GM12891 (cell line): ENCODE measurements around the gene CRTC3.
"Not testable (repeated sequence)": the region's sequence is repeated elsewhere in the genome, so short reads cannot be mapped to it uniquely, and the experiment has no call there.

Source experiments
- DNase-seq: peaks from one replicate; pipeline ENCODE4 v3.0.0; 2011; ENCODE audit warnings: low spot score; ENCODE audit not compliant: insufficient read length
- FAIRE-seq: peaks from 2 replicates; lab custom pipeline; 2011; peaks lifted over from hg19 to GRCh38; lab: Jason Lieb, UNC
- PAX5 ChIP-seq: IDR thresholded peaks from 2 replicates; pipeline ENCODE4 v1.6.1; 2011; ENCODE audit warnings: low read length, moderate library complexity, mild to moderate bottlenecking; ENCODE audit not compliant: insufficient read depth, severe bottlenecking
- POLR2A ChIP-seq: IDR thresholded peaks from 2 replicates; pipeline ENCODE4 v1.6.1; 2011; ENCODE audit warnings: low read depth, low read length, control low read depth
- POLR2AphosphoS5 ChIP-seq: IDR thresholded peaks from 2 replicates; pipeline ENCODE4 v1.6.1; 2011; ENCODE audit warnings: low read depth, low read length, control low read depth
- POU2F2 ChIP-seq: IDR thresholded peaks from 2 replicates; pipeline ENCODE4 v1.6.1; 2011; ENCODE audit warnings: low read depth, mild to moderate bottlenecking, control low read depth, low read length, moderate library complexity
- SPI1 ChIP-seq: IDR thresholded peaks from 2 replicates; pipeline ENCODE4 v1.6.1; 2011; ENCODE audit warnings: low read depth, low read length, control low read depth
- TAF1 ChIP-seq: IDR thresholded peaks from 2 replicates; pipeline ENCODE4 v1.6.1; 2011; ENCODE audit warnings: low read depth, low read length, control low read depth

The CRTC3 gene

DNA sequence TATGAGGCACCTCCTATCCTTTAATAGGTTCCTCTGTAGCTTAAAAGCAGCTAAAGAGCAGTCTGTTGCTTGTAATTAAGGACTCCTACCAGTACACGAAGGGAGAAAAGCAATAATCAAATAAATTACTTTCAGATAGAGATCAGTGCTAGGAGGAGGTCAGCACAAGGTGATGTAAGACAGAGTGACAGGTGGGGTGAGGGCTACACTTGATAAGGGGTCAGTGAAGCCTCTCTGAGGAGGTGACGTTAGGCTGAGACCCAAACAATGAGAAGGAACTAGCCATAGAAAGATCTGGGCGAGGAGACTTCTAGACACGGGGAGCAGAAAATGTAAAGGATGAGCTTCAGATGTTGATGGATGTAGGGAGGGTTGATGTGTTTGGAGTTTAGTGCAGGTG is 129.8 kb downstream of the CRTC3 start:
- FAIRE-seq (peak; percentile 35), DNase-seq (no peak)
- TF ChIP-seq SPI1: no peak
- TF ChIP-seq POLR2A: no peak
- TF ChIP-seq PAX5: no peak
- no peak for TF ChIP-seq TAF1

DNA sequence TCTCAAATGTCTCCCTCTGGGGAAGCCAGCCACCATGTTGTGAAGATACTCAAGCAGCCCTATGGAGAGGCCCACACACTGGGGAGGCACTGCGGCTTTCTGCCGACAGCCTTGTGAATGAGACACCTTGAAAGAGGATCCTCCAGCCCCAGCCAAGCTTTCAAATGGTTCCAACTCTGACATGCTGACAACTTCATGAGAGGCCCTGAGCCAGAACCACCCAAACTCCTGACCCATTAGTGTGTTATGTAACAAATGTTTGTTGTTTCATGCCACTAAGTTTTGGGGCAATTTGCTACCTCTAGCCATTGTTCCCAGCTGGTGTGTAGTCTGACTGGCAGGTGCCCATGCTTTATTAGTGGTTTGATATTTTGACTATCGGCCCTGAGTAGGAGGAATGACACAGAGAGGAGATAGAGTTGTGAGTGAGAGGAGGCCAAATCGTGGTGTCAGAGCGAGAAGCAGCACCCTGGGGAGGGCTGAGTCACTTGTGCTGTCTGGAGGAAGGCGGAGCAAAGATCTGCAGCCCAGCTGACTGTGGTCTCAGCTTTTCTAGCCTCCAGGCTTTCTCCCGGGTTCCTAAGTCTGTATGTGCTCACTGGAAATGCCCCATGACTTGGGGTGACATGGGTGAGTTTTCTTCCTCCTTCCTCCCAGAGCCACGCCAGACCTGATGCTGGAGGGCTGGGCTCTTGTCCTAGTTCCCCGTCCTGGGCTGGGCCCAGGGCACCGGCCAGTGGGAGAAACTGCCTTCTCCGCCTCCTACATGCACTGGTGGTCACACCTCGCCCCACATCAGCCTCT is 130.7 kb downstream of the CRTC3 start:
- TF ChIP-seq PAX5 (no peak), POLR2A (peak; percentile 87), POU2F2 (peak; percentile 71; the same call in 1 of the 2 replicates), POLR2AphosphoS5 (peak; percentile 85; the same call in 1 of the 2 replicates), TAF1 (peak; percentile 90)
- DNase-seq: peak; percentile 52
- FAIRE-seq: peak; percentile 91

DNA sequence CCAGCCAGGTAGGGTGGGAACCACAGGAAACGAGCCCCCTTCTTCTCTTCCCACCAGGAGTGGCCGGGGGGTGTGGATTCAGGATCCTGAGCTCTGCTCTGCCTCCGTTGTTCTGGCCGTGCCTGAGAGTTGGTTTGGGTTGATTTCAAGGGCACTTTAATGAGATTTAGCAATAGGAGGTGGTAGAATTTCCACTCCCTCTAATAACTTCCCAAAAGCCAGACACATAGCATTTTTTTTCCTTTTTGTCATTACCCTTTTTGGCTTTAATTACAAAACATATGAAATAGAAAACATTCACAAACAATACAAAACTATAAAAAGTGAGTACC is 131.2 kb downstream of the CRTC3 start:
- not testable (repeated sequence) for DNase-seq, FAIRE-seq

DNA sequence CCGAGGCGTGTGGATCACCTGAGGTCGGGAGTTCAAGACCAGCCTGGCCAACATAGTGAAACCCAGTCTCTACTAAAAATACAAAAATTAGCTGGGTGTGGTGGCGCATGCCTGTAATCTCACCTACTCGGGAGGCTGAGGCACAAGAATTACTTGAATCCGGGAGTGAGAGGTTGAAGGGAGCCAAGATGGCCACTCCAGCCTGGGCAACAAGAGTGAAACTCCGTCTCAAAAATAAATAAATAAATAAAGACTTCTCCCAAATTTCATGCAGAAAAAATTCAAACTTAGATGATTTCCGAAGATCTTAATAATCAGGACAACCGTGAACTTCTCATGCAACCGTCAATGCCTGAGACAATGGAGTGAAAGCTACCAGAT is 134.3 kb downstream of the CRTC3 start:
- FAIRE-seq, DNase-seq: not testable (repeated sequence)
- TF ChIP-seq POLR2AphosphoS5: peak; percentile 18; the same call in 1 of the 2 replicates

DNA sequence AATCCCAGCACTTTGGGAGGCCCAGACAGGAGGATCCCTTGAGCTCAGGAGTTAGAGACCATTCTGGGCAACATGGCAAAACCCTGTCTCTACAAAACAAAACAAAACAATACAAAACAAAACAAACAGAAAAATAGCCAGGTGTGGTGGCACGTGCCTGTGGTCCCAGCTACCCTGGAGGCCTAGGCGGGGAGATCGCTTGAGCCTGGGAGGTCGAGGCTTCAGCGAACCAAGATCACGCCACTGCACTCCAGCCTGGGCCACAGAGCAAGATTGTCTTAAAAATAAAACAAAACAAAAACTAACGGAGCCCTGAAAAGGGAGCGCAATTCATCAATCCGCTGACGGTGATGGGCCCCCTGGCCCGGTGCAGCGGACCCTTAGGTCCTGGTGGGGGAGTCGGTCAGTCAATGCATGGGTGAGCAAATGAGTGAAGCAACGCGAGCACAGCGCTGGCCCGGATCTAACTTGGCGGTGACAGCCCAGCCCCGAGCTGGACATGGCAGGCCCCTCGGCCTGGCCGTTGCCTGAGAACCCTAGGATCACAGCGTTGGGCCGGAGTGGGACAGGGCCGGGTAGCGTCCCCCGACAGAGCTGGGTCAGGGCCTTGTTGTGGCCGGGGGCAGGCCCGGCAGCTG is 135.0 kb downstream of the CRTC3 start:
- peak; percentile 60 for FAIRE-seq

DNA sequence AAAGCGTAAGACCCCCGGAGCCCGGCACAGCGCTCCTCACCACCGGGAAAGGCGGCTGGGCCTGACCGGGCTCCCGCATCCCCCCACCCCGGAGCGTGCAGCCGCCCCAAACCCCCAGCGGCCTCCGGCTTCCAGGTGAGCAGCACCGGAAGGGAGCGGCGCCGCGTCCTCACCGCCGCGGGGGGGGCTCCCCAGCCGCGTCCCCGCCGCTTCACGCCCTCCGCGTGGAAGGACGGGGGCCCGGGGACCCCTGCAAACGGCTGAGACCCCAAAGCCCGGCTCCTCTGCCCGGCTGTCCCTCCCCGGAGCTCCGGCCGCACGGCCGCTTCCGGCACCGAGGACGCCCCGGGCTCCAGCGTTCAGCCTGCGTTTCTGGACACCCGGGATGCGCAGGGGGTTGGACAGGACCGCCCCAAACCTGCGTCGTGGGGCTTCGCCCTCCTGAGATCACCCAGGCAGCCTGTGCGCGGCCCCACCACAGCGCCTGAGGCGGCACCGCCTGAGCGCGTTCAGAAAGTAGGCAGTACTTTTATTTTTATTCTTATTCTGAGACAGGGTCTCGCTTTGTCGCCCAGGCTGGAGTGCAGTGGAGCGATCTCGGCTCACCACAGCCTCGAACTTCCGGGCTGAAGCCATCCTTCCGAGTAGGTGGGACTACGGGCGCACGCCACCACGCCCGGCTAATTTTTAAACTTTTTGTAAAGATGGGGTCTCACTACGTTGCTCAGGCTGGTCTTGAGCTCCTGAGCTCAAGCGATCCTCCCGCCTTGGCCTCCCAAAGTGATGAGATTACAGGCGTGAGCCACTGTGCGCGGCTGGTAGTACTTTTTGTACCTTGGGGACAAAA is 135.8 kb downstream of the CRTC3 start:
- peak; percentile 90 for TF ChIP-seq TAF1
- peak; percentile 82 for TF ChIP-seq PAX5
- TF ChIP-seq SPI1: no peak
- peak; percentile 47; the same call in 1 of the 2 replicates for TF ChIP-seq POU2F2
- no peak; the same call in none of the 2 replicates for TF ChIP-seq POLR2AphosphoS5
- TF ChIP-seq POLR2A: peak; percentile 76
- peak; percentile 85 for FAIRE-seq
- peak; percentile 65 for DNase-seq

More for the DNA sequence above, 135.0 kb downstream of the CRTC3 start:
- TF ChIP-seq POU2F2: 0 out of 2 replicates have a peak, but pooled peaks have one; percentile 20
- TF ChIP-seq POLR2A: peak; percentile 68
- peak; percentile 54; the same call in 1 of the 2 replicates for TF ChIP-seq TAF1
- TF ChIP-seq POLR2AphosphoS5: peak; percentile 80
- no peak for TF ChIP-seq SPI1
- no peak for DNase-seq

DNA sequence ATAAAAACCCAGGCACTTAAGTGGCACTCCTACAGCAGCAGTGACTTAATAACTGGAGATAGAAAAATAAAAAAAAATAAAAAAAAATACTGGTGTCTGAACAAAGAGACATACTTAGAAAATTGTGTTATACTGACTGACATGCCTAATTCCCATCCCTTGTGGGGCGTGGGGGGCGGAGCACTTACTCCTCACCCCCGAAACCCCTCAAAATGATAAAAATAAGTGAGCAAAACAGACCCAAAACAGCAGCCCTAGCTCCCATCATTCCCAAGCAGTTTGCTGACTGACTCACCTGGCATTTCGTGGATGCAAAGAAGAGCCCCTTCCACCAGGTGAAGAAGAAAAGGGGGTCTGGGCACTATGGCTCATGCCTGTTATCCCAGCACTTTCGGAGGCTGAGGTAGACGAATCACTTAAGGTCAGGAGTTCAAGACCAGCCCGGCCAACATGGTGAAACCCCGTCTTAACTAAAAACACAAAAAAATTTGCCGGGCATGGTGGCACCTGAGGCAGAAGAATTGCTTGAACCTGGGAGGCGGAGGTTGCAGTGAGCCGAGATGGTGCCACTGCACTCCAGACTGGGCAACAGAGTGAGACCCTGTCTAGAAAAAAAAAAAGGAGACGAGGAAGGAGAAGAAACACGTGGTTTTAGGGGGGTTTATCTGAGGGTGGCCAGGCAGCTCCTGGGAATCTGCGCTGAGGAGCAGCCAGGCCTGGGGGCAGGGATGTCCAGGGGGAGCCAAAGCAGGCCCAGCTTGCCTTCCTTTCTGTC is 136.6 kb downstream of the CRTC3 start:
- no peak for DNase-seq
- TF ChIP-seq POLR2AphosphoS5 (no peak), PAX5 (no peak), TAF1 (no peak), POLR2A (no peak), SPI1 (no peak), POU2F2 (no peak)
- FAIRE-seq: no peak

DNA sequence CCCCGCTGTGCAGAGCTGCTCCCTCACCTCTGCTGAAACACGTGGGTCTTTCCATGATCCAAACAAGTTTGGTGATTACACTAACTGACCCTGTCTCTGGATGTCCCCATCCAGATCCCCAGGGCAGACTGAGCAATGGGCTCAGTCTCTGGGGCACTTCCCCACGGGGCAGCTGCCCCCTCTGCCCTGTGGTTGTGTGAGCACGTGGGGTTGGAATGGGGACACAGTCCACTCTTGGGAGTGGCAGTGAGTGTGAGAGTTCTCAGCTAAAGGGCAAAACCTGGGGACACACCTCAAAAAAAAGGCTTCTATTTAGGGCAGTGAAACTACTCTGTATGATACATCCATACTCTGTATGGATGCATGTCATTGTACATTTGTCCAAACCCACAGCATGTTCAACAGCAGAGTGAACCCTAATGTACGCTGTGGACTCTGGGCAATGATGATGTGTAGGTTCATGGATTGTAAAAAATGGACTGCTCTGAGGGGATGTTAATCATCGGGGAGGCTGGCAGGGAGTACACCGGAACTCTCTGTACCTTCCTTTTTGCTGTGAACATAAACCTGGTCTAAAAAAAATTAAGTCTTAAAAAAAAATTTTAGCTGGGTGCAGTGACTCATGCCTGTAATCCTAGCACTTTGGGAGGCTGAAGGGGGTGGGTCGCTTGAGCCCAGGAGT is 137.5 kb downstream of the CRTC3 start:
- no peak for TF ChIP-seq POLR2AphosphoS5
- TF ChIP-seq TAF1: no peak
- no peak for DNase-seq
- FAIRE-seq: peak; percentile 88

DNA sequence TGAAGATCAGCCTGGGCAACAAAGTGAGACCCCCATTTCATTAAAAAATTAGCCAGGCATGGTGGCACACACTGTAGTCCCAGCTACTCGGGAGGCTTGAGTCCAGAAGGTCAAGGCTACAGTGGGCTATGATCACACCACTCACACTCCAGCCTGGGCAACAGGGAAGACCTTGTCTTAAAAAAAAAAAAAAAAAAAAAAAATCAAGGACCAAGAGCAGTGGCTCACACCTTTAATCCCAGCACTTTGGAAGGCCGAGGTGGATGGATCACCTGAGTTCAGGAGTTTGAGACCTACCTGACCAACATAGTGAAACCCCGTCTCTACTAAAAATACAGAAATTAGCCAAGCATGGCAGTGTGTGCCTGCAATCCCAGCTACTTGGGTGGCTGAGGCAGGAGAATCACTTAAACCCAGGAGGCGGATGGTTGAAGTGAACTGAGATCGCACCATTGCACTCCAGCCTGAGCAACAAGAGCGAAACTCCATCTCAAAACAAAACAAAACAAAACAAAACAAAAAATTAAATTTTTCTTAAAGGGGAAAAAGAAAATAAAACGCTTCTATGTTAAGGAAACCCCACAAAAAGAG is 138.1 kb downstream of the CRTC3 start:
- not testable (repeated sequence) for DNase-seq, FAIRE-seq

DNA sequence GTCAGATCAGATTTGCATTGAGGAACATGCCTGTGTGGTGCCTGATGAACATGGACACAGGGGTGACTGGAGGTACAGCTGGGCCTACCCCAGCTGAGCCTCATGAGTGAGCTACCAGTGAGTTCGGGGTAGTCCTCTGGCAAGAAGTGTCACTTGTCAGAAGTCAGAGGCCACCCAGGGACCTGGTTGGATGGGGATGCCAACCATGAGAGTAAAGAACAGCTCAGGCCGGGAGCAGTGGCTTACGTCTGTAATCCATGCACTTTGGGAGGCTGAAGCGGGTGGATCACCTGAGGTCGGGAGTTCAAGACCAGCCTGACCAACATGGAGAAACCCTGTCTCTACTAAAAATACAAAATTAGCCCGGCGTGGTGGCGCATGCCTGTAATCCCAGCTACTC is 140.9 kb downstream of the CRTC3 start:
- DNase-seq, FAIRE-seq: not testable (repeated sequence)
